ENCODE measurements around the gene TTC24.

- TF ChIP-seq CTCF (IDR thresholded peaks at IDR 0.05) (no peak), EP300 (IDR thresholded peaks at IDR 0.05) (no peak), POLR2A (IDR thresholded peaks at IDR 0.05) (no peak)
Measured at GRCh38 chr1:156589546-156589945, 10.0 kb downstream of the TTC24 start.

Measured in upper lobe of left lung (tissue), 4 donors.